GM12878 (cell line): ENCODE measurements around the gene HABP2. TPM values are rescaled to one million over a fixed set of nuclear protein-coding genes. Genes with fewer than 3 reads are reported as not detected.

ENCODE experiments used
- ATAC-seq: fragments of 200-7000 bp; cut with Tn5 transposase; 3 replicates; pipeline ENCODE4 v1.9.1; 2020; ENCODE audit warnings: mild to moderate bottlenecking, moderate library complexity
- BruUV-seq: library from RNA; stranded (reverse); fragments of 400-500 nt; replicated peaks from 2 replicates; lab custom pipeline; 2021; lab: Mats Ljungman, UMichigan
- CTCF ChIA-PET: fragments of 300-600 bp; sonication (Branson Sonifier 250); formaldehyde crosslinking; extraction: SDS; loops from one replicate; lab custom pipeline; 2021; ENCODE audit warnings: inconsistent platforms; lab: Yijun Ruan, JAX
- POLR2A ChIA-PET: fragments of 350-600 bp; formaldehyde crosslinking; extraction: SDS; loops from one replicate; lab custom pipeline; 2021; ENCODE audit warnings: inconsistent platforms; lab: Charles Lee
- RAD21 ChIA-PET: fragments of 300-600 bp; sonication (Branson Sonifier 250); formaldehyde crosslinking; loops from one replicate; lab custom pipeline; 2023; ENCODE audit warnings: antibody characterized with exemption; ENCODE audit not compliant: unreplicated experiment; lab: Charles Lee
- SMC1A ChIA-PET: fragments of 300-600 bp; sonication (Branson Sonifier 250); formaldehyde crosslinking; loops from one replicate; lab custom pipeline; 2023; ENCODE audit not compliant: unreplicated experiment, uncharacterized antibody; lab: Charles Lee
- DNase-seq: peaks from one replicate; pipeline ENCODE4 v3.0.0-alpha.2; 2011; ENCODE audit warnings: low read depth, low spot score
- FAIRE-seq: peaks from 3 replicates; lab custom pipeline; 2011; peaks lifted over from hg19 to GRCh38; lab: Jason Lieb, UNC
- H2AFZ ChIP-seq: 2 replicates; pipeline ENCODE4 v1.6.0; 2011; ENCODE audit warnings: low read depth, low read length, control low read depth; ENCODE audit not compliant: control insufficient read depth
- H3K27ac ChIP-seq: 2 replicates; pipeline ENCODE4 v1.5.1; 2011; ENCODE audit warnings: control low read depth; ENCODE audit not compliant: control insufficient read depth, insufficient read depth
- H3K27me3 ChIP-seq, 2 experiments: replicated peaks in 1 of 2; 2 replicates each; pipeline versions ENCODE4 v1.6.0 to v1.6.1; 2011; ENCODE audit warnings: low read length in 1 of 2; ENCODE audit not compliant: control insufficient read depth in 2 of 2, insufficient read depth in 2 of 2
- H3K36me3 ChIP-seq, 2 experiments: 2 replicates each; pipeline ENCODE4 v1.5.1; 2011; ENCODE audit warnings: low read length in 1 of 2; ENCODE audit not compliant: control insufficient read depth in 2 of 2, insufficient read depth in 2 of 2
- H3K4me1 ChIP-seq: 2 replicates; pipeline ENCODE4 v1.6.1; 2011; ENCODE audit warnings: mild to moderate bottlenecking, low read length, moderate library complexity, mixed read lengths; ENCODE audit not compliant: control insufficient read depth, insufficient read depth
- H3K4me2 ChIP-seq: 2 replicates; pipeline ENCODE4 v1.6.0; 2011; ENCODE audit warnings: control low read depth; ENCODE audit not compliant: control insufficient read depth, insufficient read depth
- H3K4me3 ChIP-seq: fragments of 200-600 bp; sonication (generic); 2 replicates; pipeline ENCODE4 v1.5.1; 2016
- H3K79me2 ChIP-seq: 2 replicates; pipeline ENCODE4 v1.6.0; 2011; ENCODE audit warnings: low read length; ENCODE audit not compliant: control insufficient read depth, insufficient read depth
- H3K9ac ChIP-seq: 2 replicates; pipeline ENCODE4 v1.8.0; 2011; ENCODE audit warnings: low read length, control low read depth, mixed read lengths; ENCODE audit not compliant: control insufficient read depth, insufficient read depth
- H3K9me3 ChIP-seq: replicated peaks from 3 replicates; pipeline ENCODE4 v1.5.1; 2011; ENCODE audit warnings: mild to moderate bottlenecking, low read length; ENCODE audit not compliant: control insufficient read depth, insufficient read depth
- H4K20me1 ChIP-seq: 2 replicates; pipeline ENCODE4 v1.6.0; 2011; ENCODE audit not compliant: control insufficient read depth, insufficient read depth
- BCLAF1 ChIP-seq: fragments of 450-650 bp; IDR thresholded peaks from 2 replicates; pipeline ENCODE4 v1.6.1; 2017; ENCODE audit warnings: antibody characterized with exemption, mild to moderate bottlenecking, moderate library complexity
- NFYB ChIP-seq: IDR thresholded peaks from 2 replicates; pipeline ENCODE4 v1.6.1; 2011; ENCODE audit warnings: low read depth, mild to moderate bottlenecking, low read length, improper control_type of control experiment, moderate library complexity; ENCODE audit not compliant: insufficient read depth
- POLR2AphosphoS2 ChIP-seq: IDR thresholded peaks from 2 replicates; pipeline ENCODE4 v1.6.1; 2011; ENCODE audit warnings: low read depth, mild to moderate bottlenecking, low read length, improper control_type of control experiment, moderate library complexity
- PRDM15 ChIP-seq: fragments of 450-650 bp; formaldehyde crosslinking; IDR thresholded peaks from 2 replicates; pipeline ENCODE4 v1.4.0; 2020; ENCODE audit warnings: mild to moderate bottlenecking, moderate library complexity
- SMARCA5 ChIP-seq: fragments of 450-650 bp; IDR thresholded peaks from 2 replicates; pipeline ENCODE4 v1.6.1; 2017; ENCODE audit warnings: mild to moderate bottlenecking
- SREBF1 ChIP-seq: IDR thresholded peaks from 2 replicates; pipeline ENCODE4 v1.6.1; 2012; ENCODE audit warnings: mild to moderate bottlenecking, low read length
- WGBS: methylation state at CpG from one replicate; pipeline ENCODE4 v1.1.6; 2016; ENCODE audit warnings: low lambda C conversion rate; ENCODE audit not compliant: insufficient replicate concordance, insufficient coverage; ENCODE audit errors: missing lambda C conversion rate; 5-methylcytosine and 5-hydroxymethylcytosine counted together
- in situ Hi-C: fragments of 300-500 bp; cut with MboI; formaldehyde crosslinking; loops from 9 replicates; pipeline ENCODE4 v1.14.3; 2018; ENCODE audit warnings: mixed read lengths
- intact Hi-C: fragments of 100-400 bp; cut with micrococcal nuclease; formaldehyde crosslinking; loops from one replicate; pipeline ENCODE4 v1.14.2; 2022; ENCODE audit not compliant: unreplicated experiment
- polyA plus RNA-seq, 11 experiments: library from polyadenylated mRNA; depleted of rRNA in 4 of 11; unstranded in 6 of 11; stranded (reverse) in 5 of 11; fragments of >200 nt; fragmentation: Nextera tagmentation in 4 of 11; fragmentation: Illumina TruSeq in 1 of 11; extraction: Ambion mirVana in 4 of 11; extraction: Trizol in 1 of 11; gene quantifications; 1 replicate in 1 of 11; 2 replicates in 10 of 11; pipeline versions ENCODE4 v1.2.1 to v1.2.3, GENCODE V29; 2011 to 2016; ENCODE audit warnings: inconsistent platforms in 2 of 11, missing spikeins in 2 of 11, low read depth in 1 of 11
- total RNA-seq, 4 experiments: library from RNA; depleted of rRNA in 3 of 4; stranded (reverse); fragments of >200 nt in 3 of 4; fragmentation: Illumina TruSeq in 1 of 4; extraction: Trizol in 1 of 4; gene quantifications; 2 replicates each; pipeline versions ENCODE4 v1.2.1 to v1.2.3, GENCODE V29; 2013 to 2021

Gene HABP2
- total and polyA plus RNA-seq, 10 of the 15 experiments (the other 5 are each of a cell fraction or from before 2014, with no cell fraction given) = 0.13 TPM; not detected in 9

- Histone ChIP-seq H2AFZ (no peak overlapping the region), H3K9ac (no peak overlapping the region), H3K27ac (no peak overlapping the region), H3K4me1 (no peaks in the 10 kb centered on the region), H3K36me3 (no peaks in the 10 kb centered on the region), H3K27me3 (no peaks in the 10 kb centered on the region), H3K4me3 (no peak overlapping the region), H4K20me1 (no peaks in the 10 kb centered on the region; the same call in 1 of the 2 replicates), H3K79me2 (no peaks in the 10 kb centered on the region), H3K9me3 (no peaks in the 10 kb centered on the region), H3K4me2 (no peak overlapping the region)
- DNase-seq = no peak
- no peak for TF ChIP-seq BCLAF1
- no peak for TF ChIP-seq POLR2AphosphoS2
- no peak for TF ChIP-seq PRDM15
- TF ChIP-seq SMARCA5 = no peak
- TF ChIP-seq NFYB = no peak
- TF ChIP-seq SREBF1 = no peak
- CTCF ChIA-PET = no interaction called here
- POLR2A ChIA-PET = no interaction called here
- intact Hi-C loops (no loop called here), in situ Hi-C loops (no loop called here)
- no TSS peak for BruUV-seq
- RAD21 ChIA-PET = no interaction called here
- no peak for ATAC-seq
- FAIRE-seq = no peak
- SMC1A ChIA-PET = no interaction called here
- WGBS = 0% methylated on average over 1 of the region's 1 CpG
Measured at GRCh38 chr10:113581092-113581491, 28.2 kb downstream of the HABP2 start.
